Gastroesophageal sphincter (tissue), 4 donors: ENCODE data around the gene TMTC2. TPM values are rescaled to one million over a fixed set of nuclear protein-coding genes. Genes with fewer than 3 reads are reported as not detected.

Experiments
- ATAC-seq: fragments of 150-250 bp; one replicate; pipeline ENCODE4 v1.9.1; 2016; ENCODE audit warnings: mild to moderate bottlenecking, moderate library complexity
- H3K27ac ChIP-seq, 4 donors: fragments of 200-600 bp; sonication (generic) in 3 of 4; 1 replicate in 3 of 4; 2 replicates in 1 of 4; pipeline ENCODE4 v1.5.1; 2016 to 2019
- H3K27me3 ChIP-seq: fragments of 200-600 bp; sonication (generic); one replicate; pipeline ENCODE4 v1.5.1; 2019
- H3K36me3 ChIP-seq, 2 donors: fragments of 200-600 bp; sonication (generic); one replicate each; pipeline ENCODE4 v1.5.1; 2019; ENCODE audit warnings: control low read depth in 1 of 2
- H3K4me1 ChIP-seq, 3 donors: fragments of 200-600 bp; sonication (generic); 1 replicate in 2 of 3; 2 replicates in 1 of 3; pipeline ENCODE4 v1.5.1; 2016 to 2019; ENCODE audit warnings: control low read depth in 2 of 3
- H3K4me3 ChIP-seq, 2 donors: fragments of 200-600 bp; sonication (generic); one replicate each; pipeline ENCODE4 v1.5.1; 2019; ENCODE audit warnings: mild to moderate bottlenecking in 1 of 2, moderate library complexity in 1 of 2
- H3K9me3 ChIP-seq, 3 donors: fragments of 200-600 bp; sonication (generic); one replicate each; pipeline ENCODE4 v1.5.1; 2017 to 2019; ENCODE audit warnings: control low read depth in 2 of 3
- CTCF ChIP-seq, 4 experiments: fragments of 200-600 bp in 2 of 4; fragments of 450-650 bp in 2 of 4; sonication (generic) in 1 of 4; IDR thresholded peaks; one replicate each; pipeline ENCODE4 v1.5.1; 2017 to 2019; ENCODE audit warnings: antibody characterized with exemption in 4 of 4, mild to moderate bottlenecking in 2 of 4, moderate library complexity in 2 of 4
- EP300 ChIP-seq: sonication (generic); formaldehyde crosslinking; IDR thresholded peaks from one replicate; pipeline ENCODE4 v1.6.1; 2017; ENCODE audit warnings: antibody characterized with exemption, mild to moderate bottlenecking
- POLR2A ChIP-seq, 2 donors: fragments of 450-650 bp; IDR thresholded peaks; one replicate each; pipeline ENCODE4 v1.6.1; 2017; ENCODE audit warnings: antibody characterized with exemption in 2 of 2, mild to moderate bottlenecking in 2 of 2, moderate library complexity in 1 of 2
- POLR2AphosphoS5 ChIP-seq: sonication (generic); formaldehyde crosslinking; IDR thresholded peaks from one replicate; pipeline ENCODE4 v1.6.1; 2017; ENCODE audit warnings: antibody characterized with exemption
- WGBS, 2 donors: methylation state at CpG; one replicate each; pipeline ENCODE4 v1.1.5; 2018; ENCODE audit warnings: low coverage in 1 of 2; 5-methylcytosine and 5-hydroxymethylcytosine counted together
- total RNA-seq, 4 donors: library from RNA; depleted of rRNA; stranded (reverse); fragments of >200 nt; gene quantifications; one replicate each; pipeline ENCODE4 v1.1.0, GENCODE V29; 2016

Gene TMTC2
- total RNA-seq, 4 donors from 2014 or later: 7.4 to 21.8 (median 16.0) TPM

GRCh38 chr12:82862069-82862841, 175.5 kb downstream of the TMTC2 start:
- H3K27me3 ChIP-seq: no peaks in the 10 kb centered on the region
- no peak for TF ChIP-seq EP300
- no peaks in the 10 kb centered on the region for H3K9me3 ChIP-seq
- H3K4me1 ChIP-seq: no peaks in the 10 kb centered on the region
- WGBS, 2 donors: 35 to 50% methylated on average over 1 of the region's 1 CpG
- no peak overlapping the region for H3K27ac ChIP-seq
- no peak overlapping the region for H3K4me3 ChIP-seq
- ATAC-seq: no peak
- no peaks in the 10 kb centered on the region for H3K36me3 ChIP-seq

- Histone ChIP-seq H3K4me1 (no peaks in the 10 kb centered on the region), H3K27ac (no peak overlapping the region), H3K36me3 (no peaks in the 10 kb centered on the region), H3K9me3 (no peaks in the 10 kb centered on the region), H3K27me3 (no peaks in the 10 kb centered on the region), H3K4me3 (no peak overlapping the region)
- TF ChIP-seq EP300 (no peak), POLR2A (IDR thresholded peaks at IDR 0.05) (no peak), POLR2AphosphoS5 (no peak), CTCF (IDR thresholded peaks at IDR 0.05) (no peak)
- no peak for ATAC-seq
- 83 to 85% methylated on average over 6 of the region's 6 CpGs for WGBS, 2 donors
These were observed 176.4 kb downstream of the TMTC2 start for GRCh38 chr12:82862876-82863649.

- H3K4me1 ChIP-seq: peaks cover 0 to 8% (median 0%) of the 10 kb centered on the region in 3 donors
- H3K27me3 ChIP-seq: no peaks in the 10 kb centered on the region
- H3K9me3 ChIP-seq: no peaks in the 10 kb centered on the region
- TF ChIP-seq CTCF (IDR thresholded peaks at IDR 0.05) (no peak), POLR2A (IDR thresholded peaks at IDR 0.05) (no peak), EP300 (no peak), POLR2AphosphoS5 (no peak)
- H3K4me3 ChIP-seq: no peak overlapping the region
- 68 to 93% methylated on average over 4 of the region's 4 CpGs for WGBS, 2 donors
- ATAC-seq: no peak
- no peak overlapping the region for H3K27ac ChIP-seq
- H3K36me3 ChIP-seq: no peaks in the 10 kb centered on the region
These were observed 179.6 kb downstream of the TMTC2 start for GRCh38 chr12:82866227-82866775.

DNA sequence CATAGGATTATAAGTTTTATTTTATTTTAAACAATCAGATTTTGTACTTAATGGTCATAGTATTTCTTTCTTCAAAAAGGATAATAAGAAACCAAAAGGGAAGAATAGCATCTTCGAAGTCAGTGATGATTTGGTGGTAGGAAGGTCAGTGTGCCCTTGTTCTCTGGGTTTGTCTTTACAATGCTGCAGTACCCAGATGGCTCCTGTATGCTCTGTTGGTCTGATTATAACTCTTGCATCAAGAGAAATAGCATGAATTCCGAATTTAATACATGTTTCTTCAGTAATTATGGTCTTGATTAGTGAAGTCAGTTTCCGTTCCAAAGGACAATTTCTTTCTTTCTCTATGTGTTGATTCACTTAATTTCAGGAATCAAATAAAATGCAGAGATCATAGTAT, 180.2 kb downstream of the TMTC2 start:
- no peak overlapping the region for H3K27ac ChIP-seq
- TF ChIP-seq POLR2AphosphoS5 (no peak), POLR2A (IDR thresholded peaks at IDR 0.05) (no peak), EP300 (no peak), CTCF (IDR thresholded peaks at IDR 0.05) (no peak)
- no peak for ATAC-seq
- no peaks in the 10 kb centered on the region for H3K36me3 ChIP-seq
- no peak overlapping the region for H3K4me3 ChIP-seq
- WGBS, 2 donors: 85 to 93% methylated on average over 3 of the region's 3 CpGs
- H3K27me3 ChIP-seq: no peaks in the 10 kb centered on the region
- no peaks in the 10 kb centered on the region for H3K9me3 ChIP-seq
- peaks cover 0 to 10% (median 0%) of the 10 kb centered on the region in 3 donors for H3K4me1 ChIP-seq

DNA sequence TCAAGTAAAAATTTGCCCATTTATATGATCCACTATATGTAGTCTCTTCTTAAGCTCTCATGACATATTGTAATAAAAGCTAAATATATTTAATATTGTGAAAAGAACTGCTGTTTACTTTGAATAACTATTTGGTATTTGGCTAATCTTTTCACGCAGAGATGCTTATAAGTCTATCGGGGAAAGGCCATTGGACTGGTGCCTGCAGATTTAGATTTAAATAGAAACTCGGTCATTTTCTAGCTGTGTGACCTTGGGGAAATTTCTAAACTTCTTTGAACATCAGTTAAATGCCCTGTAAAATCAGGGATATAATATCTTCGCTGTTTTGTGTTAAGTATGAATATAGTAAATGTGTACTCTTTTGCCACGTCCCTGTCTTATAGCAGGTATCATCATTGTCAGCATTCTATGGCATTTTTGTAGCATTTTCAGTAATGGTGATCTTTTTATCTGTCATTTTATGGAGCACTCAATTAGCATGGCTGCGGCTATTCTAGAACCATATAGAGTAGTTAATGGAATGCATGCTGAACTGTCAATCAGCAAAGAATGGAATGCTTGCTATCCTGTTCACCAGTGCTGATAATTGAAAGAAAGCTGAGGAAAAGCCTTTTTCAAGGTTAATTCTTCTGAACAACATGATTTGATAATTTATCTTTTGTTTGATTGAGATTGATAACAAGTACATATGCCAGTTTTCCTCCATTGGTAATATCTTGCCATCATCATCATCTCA, 181.2 kb downstream of the TMTC2 start:
- no peaks in the 10 kb centered on the region for H3K9me3 ChIP-seq
- no peak for TF ChIP-seq CTCF (IDR thresholded peaks at IDR 0.05)
- TF ChIP-seq EP300: no peak
- TF ChIP-seq POLR2A (IDR thresholded peaks at IDR 0.05): no peak
- TF ChIP-seq POLR2AphosphoS5: no peak
- H3K27me3 ChIP-seq: no peaks in the 10 kb centered on the region
- peaks cover 0 to 10% (median 0%) of the 10 kb centered on the region in 3 donors for H3K4me1 ChIP-seq
- no peak overlapping the region for H3K27ac ChIP-seq
- no peaks in the 10 kb centered on the region for H3K36me3 ChIP-seq
- 62 to 77% methylated on average over 6 of the region's 6 CpGs for WGBS, 2 donors
- no peak overlapping the region for H3K4me3 ChIP-seq
- no peak for ATAC-seq
